Effector CD8-positive, alpha-beta T cell (primary cell): ENCODE data around the gene THSD4.

Experiments used
- DNase-seq: peaks from one replicate; lab custom pipeline; 2025; lab: John Stamatoyannopoulos, UW

The THSD4 gene

DNA sequence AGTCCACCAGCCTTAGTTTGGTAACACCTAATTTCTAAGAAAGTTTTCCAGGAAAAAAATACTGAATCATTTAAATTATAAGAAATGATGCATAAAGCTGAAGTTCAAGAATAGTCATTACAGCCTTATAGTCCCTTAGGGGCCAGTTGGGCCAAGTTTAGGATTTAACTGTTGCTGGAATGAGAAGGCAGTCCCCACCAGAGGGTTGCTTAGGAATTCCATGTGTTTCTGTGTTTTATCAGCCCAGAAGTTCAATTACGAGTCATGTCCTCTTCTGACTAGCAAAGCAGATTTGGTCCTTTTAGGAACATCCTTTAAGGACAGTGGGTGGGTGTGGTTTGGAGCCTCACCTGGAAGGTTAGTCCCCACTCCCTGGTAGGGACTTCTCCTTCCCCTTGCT, 638.1 kb downstream of the THSD4 start:
- no peak for DNase-seq

DNA sequence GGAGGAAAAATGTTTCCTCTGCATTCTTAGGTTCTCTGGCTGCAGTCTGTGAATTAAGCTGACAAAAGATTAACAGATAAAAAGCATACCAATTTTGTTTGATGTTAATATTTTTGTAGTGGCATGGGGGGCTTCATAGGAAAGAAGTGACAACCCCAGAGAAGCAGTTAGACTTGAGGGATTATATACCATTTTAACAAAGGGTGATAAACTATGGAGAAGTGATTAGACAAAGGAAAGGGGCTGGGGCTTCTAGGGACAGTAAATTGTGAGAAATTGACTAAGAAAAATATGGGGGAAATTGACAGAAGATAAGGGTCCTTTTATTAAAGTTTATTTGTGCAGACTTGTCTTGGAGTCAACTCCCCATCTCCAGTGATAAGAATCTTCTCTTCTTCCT, 639.4 kb downstream of the THSD4 start:
- no peak for DNase-seq

DNA sequence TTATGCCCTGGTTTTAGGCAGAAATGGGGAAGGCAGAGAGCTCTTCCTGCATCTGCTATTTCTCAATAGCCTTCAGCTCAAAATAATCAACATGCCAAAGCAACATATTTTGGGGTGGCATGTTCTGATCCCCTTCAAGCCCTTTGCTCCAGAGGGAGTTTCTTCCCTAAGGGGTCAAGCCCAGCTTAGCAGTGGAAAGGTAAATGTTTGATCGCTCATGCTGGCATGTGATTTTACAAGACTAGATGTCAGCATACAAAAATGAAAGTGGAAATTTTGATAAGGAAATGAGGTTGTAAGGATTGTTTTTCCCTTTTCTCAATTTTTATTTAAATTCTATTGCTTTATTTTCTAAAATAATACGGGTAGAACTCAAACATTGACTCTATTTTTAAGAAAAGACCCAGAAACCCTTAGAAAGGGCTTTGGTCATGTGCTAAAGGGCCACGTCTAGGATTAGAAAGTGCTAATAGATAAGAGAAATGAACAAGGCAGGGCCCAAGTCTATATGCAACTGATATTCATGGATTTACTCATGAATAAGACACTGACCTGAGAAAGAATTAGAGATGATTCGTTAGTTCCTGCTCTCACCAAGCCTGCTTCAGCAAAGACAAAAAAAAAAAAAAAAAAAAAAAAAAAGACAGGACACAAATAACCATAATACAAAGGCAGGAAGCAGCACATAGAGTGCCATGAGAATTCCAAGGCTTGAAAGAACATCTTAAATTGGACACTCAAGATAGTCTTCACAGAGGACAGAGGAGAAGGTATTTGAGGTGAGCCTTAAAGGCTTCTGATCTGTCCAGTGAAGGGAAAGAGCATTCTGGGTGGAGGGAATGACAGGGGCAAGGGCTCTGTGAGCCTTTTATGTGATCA, 640.1 kb downstream of the THSD4 start:
- no peak for DNase-seq

DNA sequence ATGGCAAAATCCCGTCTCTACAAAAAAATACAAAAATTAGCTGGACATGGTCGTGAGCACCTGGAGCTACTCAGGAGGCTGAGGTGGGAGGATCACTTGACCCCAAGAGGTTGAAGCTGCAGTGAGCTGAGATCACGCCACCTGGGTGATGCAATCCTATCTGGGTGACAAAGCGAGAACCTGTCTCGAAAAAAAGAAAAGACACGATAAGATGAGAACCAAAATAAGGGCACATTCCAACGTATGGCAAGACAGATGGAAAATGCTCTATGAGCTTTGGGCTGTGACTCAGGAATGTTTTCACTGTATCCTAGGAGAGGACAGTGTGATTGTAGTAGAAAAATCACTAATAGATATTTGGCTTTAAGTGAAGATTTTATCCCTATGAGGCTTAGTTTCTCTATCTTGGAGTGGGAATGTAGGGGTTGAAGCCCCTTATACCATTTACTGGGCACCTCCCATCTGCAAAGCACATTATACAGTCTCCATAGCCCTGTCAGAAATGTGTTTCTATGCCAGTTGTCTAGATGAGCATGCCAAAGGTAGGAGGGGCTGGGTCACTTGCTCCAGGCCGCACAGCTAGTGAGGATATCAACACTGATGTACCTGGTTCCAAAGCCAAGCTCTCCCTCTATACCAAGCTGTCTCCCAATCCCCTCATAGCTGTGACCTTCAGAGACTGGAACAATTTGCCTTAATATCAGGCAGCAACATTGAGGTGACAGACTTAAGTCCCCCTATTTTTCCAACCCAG, 641.5 kb downstream of the THSD4 start:
- no peak for DNase-seq

DNA sequence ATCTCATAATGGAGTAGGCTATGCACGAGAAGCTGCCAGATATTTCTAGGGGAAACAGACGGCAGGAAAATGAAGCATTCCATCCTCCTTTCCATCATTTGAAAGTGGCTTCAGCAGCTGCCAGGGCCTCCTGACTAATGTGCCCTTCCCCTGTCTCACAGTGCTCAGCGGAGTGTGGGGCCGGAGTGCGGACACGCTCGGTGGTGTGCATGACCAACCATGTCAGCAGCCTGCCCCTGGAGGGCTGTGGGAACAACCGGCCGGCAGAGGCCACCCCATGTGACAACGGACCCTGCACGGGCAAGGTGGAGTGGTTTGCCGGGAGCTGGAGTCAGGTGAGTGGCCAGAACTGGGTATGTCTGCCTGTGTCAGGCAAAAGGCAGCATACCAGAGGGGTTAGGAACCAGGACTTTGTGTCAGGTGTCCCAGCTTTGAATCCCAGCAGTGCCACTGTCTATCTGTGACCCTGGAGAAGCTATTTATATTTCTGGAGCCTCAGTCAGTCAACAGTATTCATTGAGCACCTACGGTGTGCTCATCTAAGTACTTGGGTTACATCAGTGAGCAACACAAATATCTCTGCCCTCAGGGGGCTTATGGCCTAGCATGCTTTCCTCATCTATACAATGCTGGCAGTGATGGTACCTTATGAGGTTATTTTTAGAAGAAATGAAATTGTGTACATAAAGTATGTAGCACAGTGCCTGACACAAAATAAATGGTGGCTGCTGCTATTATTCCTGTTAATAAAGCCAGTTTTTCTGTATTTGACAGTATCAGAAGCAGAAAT, 642.7 kb downstream of the THSD4 start:
- no peak for DNase-seq

DNA sequence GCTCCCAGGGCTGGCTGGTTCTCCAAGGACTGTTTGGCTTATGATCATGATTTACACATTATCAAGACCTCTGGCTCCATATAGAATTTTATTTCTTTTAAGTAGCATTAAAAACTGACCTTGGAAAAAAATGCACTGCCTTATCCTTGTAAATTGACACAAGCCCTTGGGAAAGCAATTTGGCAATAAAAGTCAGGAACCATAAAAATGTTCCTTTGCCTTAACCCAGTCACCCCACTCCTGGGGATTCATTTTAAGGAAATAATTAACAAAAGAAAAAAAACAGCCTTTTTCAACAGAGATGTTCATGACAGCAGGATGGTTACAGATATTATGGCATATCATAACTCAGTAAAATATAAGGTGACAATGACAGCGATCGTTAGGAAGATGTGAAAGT, 643.4 kb downstream of the THSD4 start:
- DNase-seq = no peak

DNA sequence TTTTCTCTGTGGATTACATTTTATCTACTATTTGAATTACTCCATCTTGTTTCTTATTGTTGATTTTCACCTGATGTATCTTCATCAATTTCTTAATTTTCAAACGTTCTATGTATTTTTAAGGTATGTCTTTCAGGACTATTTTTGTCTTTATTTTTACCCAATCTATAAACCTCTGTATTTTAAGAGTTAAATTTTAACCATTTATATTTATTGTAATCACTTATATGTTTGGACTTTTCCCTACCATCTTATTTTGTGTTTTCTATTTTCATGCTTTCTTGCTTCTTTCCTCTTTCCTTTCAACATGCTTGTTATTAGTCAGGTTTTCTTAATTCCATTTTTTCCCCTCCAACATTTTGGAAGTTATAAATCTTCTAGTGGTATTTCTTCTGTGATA, 645.6 kb downstream of the THSD4 start:
- DNase-seq = no peak

DNA sequence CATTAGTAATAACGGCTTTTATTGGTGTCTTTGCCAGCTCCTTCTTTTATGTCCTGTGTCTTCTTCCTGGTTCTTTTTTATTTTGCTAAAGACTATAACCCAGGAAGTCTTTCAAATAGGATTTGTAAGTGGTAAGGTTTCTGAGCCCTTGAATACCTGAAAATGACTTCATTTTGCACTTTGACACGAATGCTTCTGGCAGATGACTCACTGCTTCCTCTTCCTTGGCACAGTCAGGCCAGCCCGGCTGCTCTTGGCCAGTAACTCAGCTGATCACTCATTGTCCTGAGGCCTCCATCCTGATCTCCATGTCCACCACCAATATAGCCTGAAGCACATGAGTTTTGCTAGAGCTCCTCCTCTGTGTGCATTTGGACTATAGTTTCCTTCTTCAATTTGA, 646.4 kb downstream of the THSD4 start:
- no peak for DNase-seq

DNA sequence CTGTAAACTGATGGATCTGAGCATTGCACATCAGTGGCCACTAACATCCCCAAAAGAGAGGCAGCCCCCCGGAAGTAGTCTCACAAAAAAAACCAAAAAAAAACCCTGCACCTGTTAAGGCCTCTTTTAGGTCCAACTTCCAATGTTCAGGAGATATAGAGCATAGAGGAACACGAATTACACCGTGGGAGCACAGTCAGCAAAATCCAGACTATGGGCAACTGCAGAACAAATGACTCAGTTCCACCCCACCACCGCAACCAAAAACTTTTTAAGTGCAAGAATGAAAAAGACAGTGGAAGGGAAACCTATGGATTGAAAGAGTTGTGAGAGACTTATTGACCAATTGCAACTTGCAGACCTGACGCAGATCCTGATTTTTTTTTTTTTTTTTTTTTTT, 652.9 kb downstream of the THSD4 start:
- DNase-seq = no peak

DNA sequence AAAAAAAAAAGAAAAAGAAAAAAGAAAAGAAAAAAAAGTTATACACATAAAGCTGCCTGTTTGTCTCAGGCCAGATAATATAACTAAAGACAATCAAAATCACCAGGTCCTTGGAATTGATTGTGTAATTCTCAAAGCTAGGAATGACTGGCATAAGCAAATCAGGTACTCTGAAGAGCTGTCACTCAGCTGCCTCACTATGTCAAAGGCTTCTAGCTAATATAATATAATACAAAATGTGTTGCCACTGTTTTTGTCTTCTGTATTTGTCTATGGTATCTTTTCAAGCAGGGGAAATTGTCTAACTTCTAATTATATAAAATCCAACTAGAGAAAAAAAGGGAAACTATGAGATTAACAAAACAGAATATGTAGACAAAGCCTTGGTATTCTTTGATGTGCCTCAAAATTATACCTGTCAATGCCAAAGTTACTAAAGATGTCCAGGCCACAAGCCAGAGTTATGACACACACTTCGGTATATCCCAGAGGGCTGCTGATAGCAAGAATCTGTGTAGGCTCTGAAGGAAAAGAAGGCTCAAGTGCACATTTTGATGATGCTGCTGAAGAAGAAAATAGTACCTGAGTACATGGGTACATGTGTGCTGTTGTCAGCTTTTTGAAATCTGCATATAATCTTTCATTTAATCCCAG, 658.1 kb downstream of the THSD4 start:
- no peak for DNase-seq

DNA sequence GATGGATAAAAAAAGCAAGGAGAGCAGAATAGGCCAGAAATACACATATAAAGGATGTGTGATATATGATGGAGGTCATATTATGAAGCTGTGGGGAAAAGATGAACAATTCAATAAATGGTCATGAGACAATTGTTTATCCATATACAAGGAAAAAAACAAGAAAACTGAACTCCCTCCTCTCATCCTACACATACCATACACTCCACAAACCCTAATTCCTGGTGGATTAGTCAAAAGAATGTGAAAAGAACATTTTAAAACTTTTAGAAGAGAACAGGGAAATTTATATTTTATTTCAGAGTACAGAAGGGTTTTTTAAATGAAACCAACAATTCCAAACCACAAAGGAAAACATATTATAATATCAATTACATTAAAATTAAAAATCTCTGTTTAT, 660.6 kb downstream of the THSD4 start:
- DNase-seq = no peak

DNA sequence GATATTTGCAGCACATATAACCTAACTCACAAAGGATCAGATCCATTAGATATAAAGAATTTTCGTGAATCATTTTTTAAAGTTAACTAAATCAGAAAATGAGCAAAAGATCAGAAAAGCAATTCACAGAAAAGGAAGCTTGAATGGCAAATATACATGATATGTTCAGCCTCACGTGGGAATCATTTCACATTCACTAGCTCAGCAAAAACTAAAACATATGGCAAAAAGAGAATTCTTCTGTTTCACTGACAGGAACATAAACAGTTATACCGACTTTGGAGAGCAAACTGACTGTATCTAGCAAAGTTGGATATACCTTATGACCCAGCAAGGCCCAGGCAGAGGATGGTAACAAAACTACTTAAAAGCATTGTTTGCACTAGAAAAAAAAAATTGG, 661.0 kb downstream of the THSD4 start:
- DNase-seq = no peak

DNA sequence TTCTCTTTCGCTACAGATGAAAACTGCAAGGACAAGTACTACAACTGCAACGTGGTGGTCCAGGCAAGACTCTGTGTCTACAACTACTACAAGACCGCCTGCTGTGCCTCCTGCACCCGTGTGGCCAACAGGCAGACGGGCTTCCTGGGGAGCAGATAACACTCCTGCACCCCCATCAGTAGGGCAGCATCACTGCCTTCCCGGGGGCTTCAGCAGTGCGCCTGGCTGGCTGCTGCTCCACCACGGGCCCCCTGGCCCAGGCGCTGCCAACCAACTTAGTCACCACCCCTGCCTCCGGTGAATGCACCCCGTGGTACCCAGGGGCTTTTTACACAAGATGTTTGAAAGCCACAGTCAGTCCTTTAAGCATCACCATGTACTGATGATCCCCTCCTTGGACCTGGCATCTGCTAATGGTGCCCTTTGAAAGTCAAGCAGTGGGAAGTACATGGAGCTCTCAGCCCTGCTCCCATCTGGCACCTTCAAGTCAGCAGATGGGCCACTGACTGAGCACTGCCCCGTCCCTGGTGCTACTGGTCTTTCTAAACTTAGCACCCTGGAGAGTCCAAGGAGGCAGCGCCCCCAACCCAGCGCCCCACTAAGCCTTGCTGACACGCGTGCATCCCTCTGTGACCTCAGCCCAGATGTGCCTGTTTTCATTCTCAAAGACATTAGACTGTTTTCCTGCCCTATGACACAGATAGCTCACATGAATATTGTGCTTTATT, 662.1 kb downstream of the THSD4 start:
- no peak for DNase-seq

DNA sequence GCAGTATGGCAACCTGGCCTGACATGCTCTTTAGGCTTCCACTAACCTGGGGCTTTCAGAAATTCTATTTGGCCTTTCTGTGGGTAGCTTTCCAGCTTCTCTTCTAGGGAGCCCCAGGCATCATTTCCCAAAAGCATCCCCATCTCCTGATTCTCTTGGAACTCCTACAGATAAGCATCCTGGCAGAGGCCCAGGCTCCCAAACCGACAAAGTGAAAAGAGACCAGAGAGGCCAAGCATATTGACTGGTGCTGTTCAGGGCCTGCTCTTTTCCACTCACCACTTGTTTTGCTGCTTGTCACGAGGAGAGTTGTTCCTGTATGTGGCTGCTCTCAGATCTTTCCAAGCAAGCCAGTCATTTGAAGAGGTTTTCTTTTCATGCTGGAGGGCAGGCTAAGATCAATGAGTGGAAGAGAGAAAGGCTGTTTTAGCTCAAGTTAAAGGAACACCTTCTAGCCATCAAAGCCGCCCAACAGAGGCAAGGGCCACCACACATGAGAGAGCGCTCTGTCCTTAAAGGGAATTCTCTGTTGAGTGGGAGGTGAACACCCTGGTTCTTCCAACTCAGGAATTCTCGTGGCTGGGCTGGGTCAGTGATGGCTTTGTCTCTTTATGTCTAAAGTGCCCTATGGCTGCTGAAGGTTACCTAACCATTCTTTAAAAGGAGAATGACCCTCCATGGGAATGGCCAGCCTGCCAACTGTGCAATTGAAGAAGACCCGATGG, 664.0 kb downstream of the THSD4 start:
- DNase-seq = no peak

DNA sequence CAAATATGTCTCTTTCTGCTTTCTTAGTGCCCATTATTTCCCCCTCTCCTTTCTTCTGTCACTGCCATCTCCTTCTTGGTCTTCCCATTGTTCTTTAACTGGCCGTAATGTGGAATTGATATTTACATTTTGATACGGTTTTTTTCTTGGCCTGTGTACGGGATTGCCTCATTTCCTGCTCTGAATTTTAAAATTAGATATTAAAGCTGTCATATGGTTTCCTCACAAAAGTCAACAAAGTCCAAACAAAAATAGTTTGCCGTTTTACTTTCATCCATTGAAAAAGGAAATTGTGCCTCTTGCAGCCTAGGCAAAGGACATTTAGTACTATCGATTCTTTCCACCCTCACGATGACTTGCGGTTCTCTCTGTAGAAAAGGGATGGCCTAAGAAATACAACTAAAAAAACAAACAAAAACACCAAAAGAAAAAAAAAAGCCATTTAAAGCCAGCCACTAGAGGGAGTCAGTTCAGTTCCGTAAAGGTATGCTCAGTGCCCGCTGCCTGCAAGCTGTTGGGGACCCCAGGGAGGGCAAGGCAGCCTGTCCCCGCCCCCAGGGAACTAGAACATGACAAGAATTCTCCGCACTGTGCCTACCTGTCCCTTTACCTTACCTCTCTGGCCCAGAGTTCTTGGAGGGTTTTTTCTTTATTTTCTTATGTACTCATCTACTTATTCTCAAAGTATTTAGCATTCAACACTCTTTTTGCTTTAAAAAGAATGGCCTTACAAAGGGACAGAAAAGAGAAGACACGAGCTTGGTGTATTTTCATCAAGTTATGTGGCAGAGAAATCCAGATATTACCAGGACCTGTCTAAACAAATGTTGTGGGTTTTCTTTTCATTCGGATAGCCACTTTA, 665.1 kb downstream of the THSD4 start:
- DNase-seq = no peak

DNA sequence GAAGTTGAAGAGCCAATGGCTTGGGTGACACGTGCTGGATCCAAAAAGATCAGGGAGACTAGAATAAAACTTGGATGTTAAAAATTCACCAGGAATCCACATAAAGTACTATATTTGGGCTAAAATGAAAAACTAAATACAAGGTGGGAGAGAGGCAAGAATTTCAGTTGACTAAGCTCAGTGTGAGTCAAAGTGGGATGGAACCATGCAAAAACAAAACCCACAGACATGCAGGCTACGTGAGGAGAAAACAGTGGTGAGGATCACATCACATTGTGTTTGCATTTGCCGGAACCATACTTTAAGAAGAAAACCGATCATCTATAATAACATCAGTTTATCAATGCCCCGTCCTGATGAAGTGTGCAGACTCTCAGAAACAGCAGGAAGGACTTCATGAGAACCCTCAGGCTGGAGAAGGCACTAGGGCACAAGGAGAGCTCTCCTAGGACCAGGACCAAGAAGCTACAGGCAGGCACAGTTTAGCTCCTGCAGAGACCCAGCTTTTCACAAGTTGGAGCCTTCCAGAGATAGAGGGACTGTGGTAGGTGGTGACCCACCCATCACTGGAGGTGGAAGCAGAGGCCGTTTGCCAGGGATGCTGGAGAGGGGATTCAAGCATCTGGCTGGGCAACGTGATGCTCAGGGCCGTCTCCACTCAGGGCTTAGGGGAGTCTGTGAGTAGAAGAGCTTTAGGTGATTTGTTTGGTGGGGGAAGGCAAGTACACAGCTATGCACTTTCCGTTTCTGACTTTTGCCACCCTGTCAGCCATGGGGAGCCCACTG, 666.1 kb downstream of the THSD4 start:
- no peak for DNase-seq

DNA sequence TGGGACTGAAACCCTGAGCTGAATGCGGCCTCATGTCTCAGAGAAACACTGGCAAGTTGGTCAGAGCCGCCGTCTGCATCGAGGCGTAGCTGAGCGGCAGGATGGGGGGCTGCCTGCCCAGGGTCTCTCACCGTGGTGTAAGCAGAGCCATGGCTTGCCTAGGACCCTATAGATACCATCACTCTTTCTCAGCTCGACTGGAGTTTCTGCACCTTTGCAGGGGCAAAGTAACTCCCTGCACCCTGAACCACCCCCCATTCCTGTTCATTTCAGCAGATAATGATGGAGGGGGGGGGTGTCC, 666.6 kb downstream of the THSD4 start:
- DNase-seq = no peak

DNA sequence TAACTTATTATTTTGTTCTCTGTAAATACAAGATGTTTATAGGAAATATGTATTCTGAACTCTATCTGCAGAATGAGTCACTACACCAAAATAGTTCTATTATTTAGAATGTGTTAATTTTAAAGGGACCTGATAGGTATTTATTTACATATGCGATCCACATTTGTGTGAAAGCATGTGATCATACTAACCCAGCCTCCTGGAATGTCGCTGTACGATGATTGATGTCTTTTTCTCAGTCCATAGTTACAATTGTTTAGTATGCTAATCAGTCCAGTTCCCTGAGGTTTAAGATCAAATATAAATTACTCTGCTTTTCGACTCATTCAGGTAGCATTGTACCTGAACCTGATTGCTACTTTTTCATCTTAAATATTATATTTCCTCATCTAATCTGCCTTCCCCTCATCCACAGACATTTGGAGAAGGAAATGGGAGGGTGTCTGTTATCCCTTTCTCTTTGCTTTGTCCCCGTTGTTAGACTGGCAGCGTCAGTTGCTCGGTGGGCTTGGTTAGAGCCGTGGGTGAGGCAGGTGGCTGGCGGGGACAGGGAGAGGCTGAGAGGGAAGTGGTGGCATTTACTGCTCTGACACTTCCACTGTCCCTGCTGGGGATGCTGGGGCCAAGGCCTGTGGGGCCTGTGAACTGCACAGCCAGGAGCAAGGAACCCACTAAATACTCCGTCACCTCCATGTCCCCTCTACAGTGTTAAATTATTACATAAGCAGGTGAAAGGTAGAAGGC, 667.3 kb downstream of the THSD4 start:
- no peak for DNase-seq
